ENCODE measurements around the gene PRR15L.
"Not testable (repeated sequence)": the region's sequence is repeated elsewhere in the genome, so short reads cannot be mapped to it uniquely, and the experiment has no call there.

The PRR15L gene

DNA sequence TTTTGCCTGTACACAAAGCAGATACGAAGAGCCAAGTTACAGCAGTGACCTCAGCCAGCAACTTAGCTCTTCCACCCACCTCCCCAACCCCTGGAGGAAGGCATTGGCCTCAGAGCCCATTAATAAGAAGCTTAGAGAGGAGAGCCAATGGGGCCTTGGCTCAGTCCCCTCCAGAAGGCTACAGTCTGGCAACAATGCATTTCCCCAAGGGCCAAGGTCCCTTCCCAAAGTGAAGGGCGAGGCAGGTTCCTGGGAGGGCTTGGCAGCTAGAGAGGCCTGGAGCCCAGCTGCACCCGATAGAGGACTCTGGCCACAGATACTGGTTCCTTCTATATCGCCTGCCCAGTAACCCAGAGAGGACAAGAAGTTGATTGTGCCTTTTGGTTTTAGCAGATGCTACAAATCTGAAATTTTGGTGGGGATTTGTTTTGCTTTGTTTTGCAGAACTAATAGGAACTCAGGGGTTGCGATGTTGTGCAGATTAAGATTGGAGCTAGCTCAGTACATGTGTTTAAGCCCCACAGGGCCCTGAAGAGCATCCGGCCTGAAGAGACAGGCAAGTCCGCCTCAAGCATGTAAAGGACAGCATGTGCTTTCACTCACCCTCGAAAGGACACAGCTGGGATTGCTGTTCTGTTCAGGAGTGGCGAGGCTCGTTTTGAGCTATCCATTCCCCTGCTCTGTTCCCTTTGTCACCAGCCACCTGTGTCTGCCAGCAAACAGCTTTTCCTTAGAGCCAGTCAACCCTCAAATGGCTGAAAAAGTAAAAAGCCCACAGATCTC, 28.3 kb downstream of the PRR15L start:
- no peak for DNase-seq

DNA sequence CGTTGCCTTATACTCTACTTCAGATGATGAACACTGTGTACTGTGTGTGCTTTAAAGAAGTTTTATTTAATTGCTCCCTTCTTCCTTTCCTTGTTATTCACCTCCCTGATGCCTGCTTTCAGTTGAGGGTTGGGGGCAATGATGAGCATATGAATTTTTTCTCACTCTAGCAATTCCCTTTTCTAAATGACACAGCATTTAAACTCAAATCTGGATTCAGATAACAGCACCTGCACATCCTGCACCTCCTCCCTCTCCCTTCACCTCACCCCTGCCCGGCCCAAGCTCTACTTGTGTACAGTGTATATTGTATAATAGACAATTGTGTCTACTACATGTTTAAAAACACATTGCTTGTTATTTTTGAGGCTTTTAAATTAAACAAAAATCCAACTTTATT, 29.3 kb downstream of the PRR15L start:
- no peak for DNase-seq

DNA sequence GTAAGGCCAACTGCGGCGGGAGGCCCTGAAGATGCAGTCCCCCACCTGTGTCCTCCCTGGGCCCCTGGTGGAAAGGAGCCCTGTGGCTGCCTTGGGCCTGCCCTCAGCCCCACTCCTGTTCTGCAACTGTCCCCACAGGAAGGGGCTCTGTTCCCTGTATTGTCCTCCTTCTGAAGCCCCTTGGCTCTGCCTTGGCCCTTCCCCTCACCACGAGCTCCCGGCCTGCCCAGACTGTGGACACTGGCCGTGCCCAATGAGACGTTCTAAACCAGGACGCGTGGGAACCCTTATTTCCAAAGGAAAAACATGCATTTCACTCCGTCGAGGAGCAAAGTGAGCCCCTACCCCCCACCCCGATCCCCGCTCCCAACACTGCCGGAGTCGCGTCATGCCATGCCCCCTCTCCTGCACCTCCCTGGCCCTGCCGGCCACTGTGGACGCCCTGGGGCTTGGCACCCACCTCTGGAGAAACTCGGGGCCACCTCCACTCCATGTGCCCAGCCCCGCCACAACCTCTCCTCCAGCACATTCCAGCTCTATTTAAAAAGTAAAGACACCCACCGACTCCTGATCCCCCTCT, 29.8 kb downstream of the PRR15L start:
- no peak for DNase-seq

DNA sequence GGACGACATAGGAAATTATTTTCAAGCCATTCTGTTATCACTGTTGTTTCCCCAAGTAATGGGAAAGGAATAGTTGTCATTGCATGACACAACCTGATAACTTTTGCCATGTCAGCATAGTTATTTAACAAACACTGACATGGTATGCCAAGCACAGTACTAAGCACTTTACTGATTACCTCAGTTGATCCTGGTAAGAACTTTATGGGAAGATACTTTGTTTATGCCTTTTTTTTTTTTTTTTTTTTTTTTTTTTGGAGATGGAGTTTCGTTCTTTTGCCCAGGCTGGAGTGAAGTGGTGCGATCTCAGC, 32.0 kb downstream of the PRR15L start:
- no peak for DNase-seq

DNA sequence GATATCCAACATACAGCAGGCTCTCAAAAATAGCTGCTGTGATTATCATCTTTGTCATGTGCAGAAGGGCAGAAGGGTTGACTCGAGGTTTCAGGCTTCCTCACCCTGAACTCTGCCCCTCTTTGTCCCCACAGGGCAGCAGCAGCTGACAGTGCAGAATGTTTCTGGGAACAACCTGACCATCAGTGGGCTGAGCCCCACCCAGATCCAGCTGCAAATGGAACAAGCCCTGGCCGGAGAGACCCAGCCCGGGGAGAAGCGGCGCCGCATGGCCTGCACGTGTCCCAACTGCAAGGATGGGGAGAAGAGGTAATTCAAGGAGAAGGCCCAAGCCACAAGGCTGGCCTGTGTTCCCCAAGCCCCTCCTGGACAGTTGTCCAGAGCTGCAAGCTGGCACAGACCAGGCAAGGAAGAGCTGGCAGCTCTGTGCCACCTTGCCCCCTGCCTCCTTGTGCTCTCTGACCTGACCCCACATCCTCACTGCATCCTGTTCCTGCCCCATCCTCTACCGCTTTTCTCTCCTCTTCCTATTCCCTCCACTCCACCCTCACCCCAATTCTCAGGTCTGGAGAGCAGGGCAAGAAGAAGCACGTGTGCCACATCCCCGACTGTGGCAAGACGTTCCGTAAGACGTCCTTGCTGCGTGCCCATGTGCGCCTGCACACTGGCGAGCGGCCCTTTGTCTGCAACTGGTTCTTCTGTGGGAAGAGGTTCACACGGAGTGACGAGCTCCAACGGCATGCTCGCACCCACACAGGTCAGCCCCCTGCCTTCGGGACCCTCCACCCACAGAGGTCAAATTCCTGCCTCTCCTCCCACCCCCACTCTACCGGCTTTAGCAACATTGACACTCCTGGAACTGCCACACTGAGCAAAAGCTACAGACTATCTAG, 32.7 kb downstream of the PRR15L start:
- no peak for DNase-seq

DNA sequence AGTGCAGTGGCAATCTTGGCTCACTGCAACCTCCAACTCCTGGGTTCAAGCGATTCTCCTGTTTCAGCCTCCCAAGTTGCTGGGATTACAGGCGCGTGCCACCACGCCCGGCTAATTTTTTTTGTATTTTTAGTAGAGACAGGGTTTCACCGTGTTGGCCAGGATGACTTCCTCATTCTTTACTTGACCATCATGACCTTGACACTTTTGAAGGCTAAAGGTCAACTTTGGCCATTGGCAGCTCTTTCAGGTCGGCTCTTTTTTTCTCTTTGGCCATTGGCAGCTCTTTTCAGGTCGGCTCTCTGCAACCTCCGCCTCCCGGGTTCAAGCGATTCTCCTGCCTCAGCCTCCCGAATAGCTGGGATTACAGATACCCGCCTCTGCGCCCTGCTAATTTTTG, 37.8 kb downstream of the PRR15L start:
- DNase-seq, result not testable (repeated sequence)

DNA sequence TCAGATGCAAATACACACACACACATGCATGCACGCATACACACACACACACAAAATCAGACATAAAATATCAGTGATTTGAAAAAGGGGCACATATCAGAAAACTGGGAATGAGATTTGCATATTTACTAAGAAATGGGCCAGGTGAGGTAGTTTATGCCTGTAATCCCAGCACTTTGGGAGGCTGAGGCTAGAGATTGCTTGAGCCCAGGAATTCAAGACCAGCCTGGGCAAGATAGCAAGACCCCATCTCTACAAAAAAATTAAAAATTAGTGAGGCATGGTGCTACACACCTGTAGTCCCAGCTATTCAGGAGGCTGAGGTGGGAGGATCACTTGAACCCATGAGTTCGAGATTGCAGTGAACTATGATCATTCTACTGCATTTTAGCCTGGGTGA, 38.7 kb downstream of the PRR15L start:
- DNase-seq, result no peak

DNA sequence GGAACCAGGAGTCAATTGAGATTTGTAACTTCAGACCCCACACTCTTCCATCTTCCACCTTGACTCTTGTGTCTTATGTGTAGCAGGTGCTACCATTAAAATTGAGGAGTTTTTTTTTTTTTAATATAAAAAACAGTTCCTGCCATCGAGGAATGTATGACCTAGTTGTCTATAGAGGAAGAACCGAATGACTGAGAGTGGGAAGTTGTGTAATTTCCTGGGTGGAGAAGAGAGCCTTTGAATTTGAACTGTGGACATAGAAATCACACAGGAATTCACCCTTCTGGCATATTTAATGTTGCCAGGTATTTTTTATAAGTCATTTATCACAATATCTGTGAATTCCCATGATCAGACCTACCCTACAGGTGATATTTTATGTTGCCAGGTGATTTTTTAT, 39.7 kb downstream of the PRR15L start:
- no peak for DNase-seq

DNA sequence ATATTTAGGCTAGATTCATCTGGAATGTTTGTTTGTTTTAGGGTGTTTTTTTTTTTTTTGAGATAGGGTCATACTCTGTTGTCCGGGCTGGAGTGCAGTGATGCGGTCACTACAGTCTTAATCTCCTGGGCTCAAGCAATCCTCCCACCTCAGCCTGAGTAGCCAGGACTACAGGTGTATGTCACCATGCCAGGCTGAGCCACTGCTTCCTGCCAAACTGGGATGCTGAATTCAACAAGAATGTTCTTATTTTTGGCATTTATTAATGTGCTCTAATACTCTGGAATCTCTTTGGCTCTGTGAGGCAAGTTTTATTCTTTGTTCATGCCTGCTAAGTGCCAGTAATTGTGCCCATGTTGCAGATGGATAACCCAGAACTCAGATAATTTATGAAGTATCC, 40.1 kb downstream of the PRR15L start:
- DNase-seq, result no peak

DNA sequence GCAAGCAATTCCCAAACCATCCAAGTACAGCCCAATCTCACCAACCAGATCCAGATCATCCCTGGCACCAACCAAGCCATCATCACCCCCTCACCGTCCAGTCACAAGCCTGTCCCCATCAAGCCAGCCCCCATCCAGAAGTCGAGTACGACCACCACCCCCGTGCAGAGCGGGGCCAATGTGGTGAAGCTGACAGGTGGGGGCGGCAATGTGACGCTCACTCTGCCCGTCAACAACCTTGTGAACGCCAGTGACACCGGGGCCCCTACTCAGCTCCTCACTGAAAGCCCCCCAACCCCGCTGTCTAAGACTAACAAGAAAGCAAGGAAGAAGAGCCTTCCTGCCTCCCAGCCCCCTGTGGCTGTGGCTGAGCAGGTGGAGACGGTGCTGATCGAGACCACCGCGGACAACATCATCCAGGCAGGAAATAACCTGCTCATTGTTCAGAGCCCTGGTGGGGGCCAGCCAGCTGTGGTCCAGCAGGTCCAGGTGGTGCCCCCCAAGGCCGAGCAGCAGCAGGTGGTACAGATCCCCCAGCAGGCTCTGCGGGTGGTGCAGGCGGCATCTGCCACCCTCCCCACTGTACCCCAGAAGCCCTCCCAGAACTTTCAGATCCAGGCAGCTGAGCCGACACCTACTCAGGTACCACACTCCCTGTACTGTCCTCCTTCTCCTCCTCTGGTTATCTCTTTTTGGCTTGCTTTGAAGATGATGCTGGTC, 41.0 kb downstream of the PRR15L start:
- DNase-seq, result no peak

DNA sequence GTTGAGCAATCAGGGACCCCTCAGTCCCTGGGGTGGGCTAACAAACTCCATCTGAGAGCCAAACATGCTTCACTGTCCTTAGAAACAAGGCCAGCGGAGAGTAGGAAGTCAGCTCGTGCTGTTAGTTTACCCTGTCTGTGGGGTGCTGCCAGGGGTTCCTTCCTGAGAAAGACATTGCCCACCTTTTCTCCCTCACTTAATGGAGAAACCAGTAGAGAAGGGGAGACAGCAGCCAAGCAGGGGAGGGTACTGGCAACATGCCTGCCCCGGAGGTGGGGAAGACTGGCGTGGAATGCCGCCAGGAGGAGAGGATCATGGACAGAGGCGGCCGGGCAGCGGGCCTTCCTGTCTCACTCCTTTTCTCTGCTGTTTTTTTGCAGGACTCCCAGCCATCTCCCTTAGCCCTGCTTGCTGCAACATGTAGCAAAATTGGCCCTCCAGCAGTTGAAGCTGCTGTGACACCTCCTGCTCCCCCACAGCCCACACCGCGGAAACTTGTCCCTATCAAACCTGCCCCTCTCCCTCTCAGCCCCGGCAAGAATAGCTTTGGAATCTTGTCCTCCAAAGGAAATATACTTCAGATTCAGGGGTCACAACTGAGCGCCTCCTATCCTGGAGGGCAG, 41.8 kb downstream of the PRR15L start:
- DNase-seq, result no peak

DNA sequence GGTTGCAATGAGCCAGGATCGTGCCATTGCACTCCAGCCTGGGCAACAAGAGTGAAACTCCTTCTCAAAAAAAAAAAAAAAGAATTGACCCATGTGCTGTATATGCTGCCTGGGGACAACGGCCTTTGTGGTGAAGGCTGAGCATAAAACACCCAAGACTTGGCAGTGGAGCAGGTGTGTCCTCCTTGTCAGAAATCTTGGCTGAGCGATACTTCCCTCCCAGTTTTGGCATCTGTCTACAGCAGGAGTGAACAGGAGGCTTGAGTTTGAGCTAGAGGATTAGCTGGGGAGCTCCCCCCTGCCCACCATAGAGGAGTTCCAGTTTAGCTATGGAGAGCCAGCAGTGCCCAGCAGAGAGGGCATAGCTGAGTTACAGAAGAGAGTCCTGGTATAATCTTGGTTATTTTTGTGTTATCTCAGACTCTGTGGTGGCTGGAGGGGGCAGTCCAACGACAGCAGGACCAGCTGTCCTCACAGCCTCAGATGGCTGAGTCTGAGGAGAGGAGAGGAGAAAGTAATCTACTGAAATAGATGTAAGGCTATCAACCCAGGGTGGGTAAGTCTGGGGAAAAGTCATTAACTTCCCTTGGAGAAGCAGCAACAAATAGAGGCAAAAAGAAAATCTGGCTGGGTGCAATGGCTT, 43.3 kb downstream of the PRR15L start:
- DNase-seq, result no peak

DNA sequence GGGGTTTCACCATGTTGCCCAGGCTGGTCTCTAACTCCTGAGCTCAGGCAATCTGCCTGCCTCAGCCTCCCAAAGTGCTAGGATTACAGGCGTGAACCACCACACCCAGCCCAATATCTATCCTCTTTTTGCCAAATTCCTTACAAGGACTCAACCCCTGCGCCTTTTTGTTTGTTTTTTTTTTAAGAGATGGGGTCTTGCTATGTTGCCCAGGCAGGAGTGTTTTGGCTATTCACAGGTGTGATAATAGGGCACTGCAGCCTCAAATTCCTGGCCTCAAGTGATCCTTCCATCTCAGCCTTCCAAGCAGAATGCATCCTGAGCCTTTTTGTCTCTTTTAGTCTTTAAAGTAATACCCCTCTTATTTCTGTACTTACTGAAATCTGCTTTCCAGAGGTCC, 44.6 kb downstream of the PRR15L start:
- DNase-seq, result no peak

DNA sequence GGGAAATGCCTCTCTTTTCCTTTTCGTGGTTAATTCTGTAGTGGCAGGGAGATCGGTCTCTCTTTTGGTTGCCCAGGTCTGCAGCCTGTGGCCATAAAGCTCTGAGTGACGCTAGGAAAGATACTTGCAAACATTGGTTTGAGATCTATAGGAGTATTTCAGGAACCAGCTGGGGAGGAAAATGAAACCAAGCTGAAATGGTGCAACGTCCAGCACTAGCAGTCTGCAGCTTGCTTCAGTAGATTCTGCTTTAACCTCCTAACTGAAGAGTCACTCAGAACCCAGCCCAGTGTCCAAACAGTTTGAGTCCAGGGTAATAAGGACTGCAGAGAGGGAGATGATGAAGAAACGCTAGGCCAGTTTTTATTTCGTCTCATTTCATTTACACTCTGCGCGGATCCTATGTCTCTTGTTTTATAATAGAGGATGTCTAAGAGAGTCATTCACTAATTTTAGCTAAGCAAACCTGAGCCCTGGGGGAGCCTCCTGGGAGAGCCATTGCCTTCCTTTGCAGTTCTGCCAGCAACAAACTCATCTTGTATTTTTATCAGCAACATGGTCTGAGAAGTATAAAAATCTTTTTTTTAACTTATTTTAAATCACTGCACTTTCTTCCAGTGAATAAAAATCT, 49.6 kb downstream of the PRR15L start:
- no peak for DNase-seq

DNA sequence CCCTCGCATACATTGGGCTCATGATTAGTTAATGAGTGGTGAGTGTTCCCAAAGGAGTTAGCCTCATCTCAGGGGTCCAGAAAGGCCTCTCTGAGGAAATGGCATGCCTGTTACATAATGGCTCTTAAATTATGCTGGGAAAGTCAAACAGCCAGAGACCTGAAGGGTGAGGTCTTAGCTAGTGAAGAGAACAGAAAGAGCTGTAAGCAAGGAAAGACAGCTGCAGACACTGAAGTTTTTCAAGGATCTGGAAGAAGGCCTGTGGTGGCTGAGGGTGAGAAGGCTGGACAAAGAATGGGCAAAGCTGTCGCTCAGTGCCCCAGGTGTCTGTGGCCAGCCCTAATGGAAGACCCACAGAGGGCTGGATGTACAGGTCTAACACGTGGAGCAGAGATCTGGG, 51.2 kb downstream of the PRR15L start:
- DNase-seq, result no peak

DNA sequence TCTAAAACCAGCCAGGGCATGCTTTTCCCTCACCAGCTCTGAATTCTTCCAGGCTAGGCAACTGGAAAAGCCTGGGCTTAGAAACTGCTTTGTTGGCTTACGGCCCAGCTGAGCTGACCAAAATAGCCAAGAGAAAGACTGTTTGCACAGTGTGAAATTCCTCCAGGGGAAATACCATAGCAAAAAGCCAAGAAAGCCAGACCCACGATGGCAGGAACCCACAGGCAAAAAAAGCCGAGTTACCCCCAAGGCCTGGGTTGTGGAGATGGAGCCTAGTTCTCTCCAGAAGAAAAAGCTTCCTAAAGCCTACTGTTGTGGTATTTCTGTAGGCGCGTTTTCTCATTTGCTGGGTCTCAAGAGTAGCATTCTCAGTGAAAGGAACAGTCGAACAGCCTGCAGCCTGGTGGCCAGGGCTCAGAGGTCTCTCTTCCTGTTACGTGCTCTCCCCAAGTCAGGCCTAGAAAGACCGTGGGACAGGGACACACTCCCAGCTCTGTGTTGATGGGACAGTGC, 52.4 kb downstream of the PRR15L start:
- no peak for DNase-seq

DNA sequence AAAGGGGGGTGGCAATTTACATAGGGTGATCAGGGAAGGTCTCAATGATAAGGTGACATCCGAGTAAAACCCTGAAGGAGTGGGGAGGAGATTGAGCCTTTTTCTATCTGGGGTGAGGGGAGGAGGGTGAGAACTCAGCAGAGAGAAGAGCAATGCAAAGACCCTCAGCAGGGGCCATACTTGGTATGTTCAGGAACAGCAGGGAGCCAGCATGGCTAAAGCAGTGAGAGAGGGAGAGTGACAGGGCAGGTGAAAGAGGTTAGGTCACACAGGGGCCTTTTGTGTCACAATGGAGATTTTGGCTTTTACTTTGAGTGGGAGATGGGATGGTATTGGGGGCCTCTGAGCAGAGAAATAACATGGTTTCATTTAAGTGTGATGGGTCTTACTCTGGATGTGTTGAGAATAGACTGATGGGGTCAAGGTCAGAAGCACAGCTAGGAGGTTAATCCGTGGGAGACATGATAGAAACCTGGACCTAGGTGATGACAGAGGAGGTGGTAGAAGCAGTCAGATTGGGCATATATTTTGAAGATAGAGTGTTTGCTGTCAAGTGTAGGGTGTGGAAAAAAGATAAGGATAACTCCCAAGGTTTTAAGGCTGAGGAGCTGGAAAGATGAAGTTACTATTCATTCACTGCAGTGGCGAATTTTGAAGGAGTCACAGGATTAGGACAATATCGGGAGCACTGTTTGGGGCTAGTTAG, 55.5 kb downstream of the PRR15L start:
- DNase-seq, result no peak
